Measurements from ENCODE around the gene NPB.

NPB gene

GRCh38 chr17:81941484-81942166 lies 39.6 kb downstream of the NPB start:
- Histone ChIP-seq H3K36me3 (no peaks in the 10 kb centered on the region), H3K27me3 (no peaks in the 10 kb centered on the region), H3K4me3 (ENCODE audit: low read depth, low read length) (no peak overlapping the region), H3K9me3 (no peaks in the 10 kb centered on the region), H3K4me1 (no peaks in the 10 kb centered on the region)
- peak; percentile 15 for DNase-seq
- no peak for TF ChIP-seq CTCF (IDR thresholded peaks at IDR 0.05; ENCODE audit: low read depth, low read length)

GRCh38 chr17:81942167-81942553 lies 40.1 kb downstream of the NPB start:
- no peak overlapping the region for H3K4me3 ChIP-seq (ENCODE audit: low read depth, low read length)
- no peak for DNase-seq
- no peaks in the 10 kb centered on the region for H3K36me3 ChIP-seq
- no peaks in the 10 kb centered on the region for H3K9me3 ChIP-seq
- H3K4me1 ChIP-seq, result no peaks in the 10 kb centered on the region
- H3K27me3 ChIP-seq, result no peaks in the 10 kb centered on the region
- TF ChIP-seq CTCF (IDR thresholded peaks at IDR 0.05; ENCODE audit: low read depth, low read length), result no peak

- Histone ChIP-seq H3K4me3 (ENCODE audit: low read depth, low read length) (no peak overlapping the region), H3K36me3 (no peaks in the 10 kb centered on the region), H3K4me1 (no peaks in the 10 kb centered on the region), H3K9me3 (no peaks in the 10 kb centered on the region), H3K27me3 (no peaks in the 10 kb centered on the region)
- TF ChIP-seq CTCF (IDR thresholded peaks at IDR 0.05; ENCODE audit: low read depth, low read length), result no peak
- no peak for DNase-seq
These were observed 42.8 kb downstream of the NPB start for GRCh38 chr17:81944858-81945257.

GRCh38 chr17:81947189-81947588 lies 45.2 kb downstream of the NPB start, which contains the start of gene MYADML2:
TSS of gene MYADML2 (minus strand) at chr17:81947233. CDS start at chr17:81941741, 5,492 bp downstream.
- no peak for TF ChIP-seq CTCF (IDR thresholded peaks at IDR 0.05; ENCODE audit: low read depth, low read length)
- no peaks in the 10 kb centered on the region for H3K36me3 ChIP-seq
- no peaks in the 10 kb centered on the region for H3K9me3 ChIP-seq

GRCh38 chr17:81948635-81949378 lies 46.8 kb downstream of the NPB start:
- TF ChIP-seq CTCF (IDR thresholded peaks at IDR 0.05; ENCODE audit: low read depth, low read length), result no peak
- H3K4me1 ChIP-seq, result no peaks in the 10 kb centered on the region
- peak; percentile 41 for DNase-seq
- H3K27me3 ChIP-seq, result no peaks in the 10 kb centered on the region
- no peaks in the 10 kb centered on the region for H3K36me3 ChIP-seq
- H3K9me3 ChIP-seq, result no peaks in the 10 kb centered on the region
- H3K4me3 ChIP-seq (ENCODE audit: low read depth, low read length), result no peak overlapping the region

More at GRCh38 chr17:81947189-81947588, 45.2 kb downstream of the NPB start, which contains the start of gene MYADML2:
- no peak within 1 kb of the TSS for H3K4me3 ChIP-seq (ENCODE audit: low read depth, low read length)
- H3K27me3 ChIP-seq, result no peaks in the 10 kb centered on the region
- H3K4me1 ChIP-seq, result no peaks in the 10 kb centered on the region
- DNase-seq, result no peak

- Histone ChIP-seq H3K27me3 (no peaks in the 10 kb centered on the region), H3K4me1 (no peaks in the 10 kb centered on the region), H3K9me3 (no peaks in the 10 kb centered on the region), H3K36me3 (no peaks in the 10 kb centered on the region), H3K4me3 (ENCODE audit: low read depth, low read length) (no peak overlapping the region)
- TF ChIP-seq CTCF (IDR thresholded peaks at IDR 0.05; ENCODE audit: low read depth, low read length), result no peak
- DNase-seq, result no peak
These were observed 48.5 kb downstream of the NPB start for GRCh38 chr17:81950501-81950900.
